ENCODE measurements around the gene ANK2. TPM values are rescaled to one million over a fixed set of nuclear protein-coding genes. Genes with fewer than 3 reads are reported as not detected.
A peak's percentile ranks its signal among the peaks of the same experiment; 100 is the strongest.

ANK2 gene
- total and polyA plus RNA-seq, 12 donors, result 21.9 to 373 (median 298) TPM

DNA sequence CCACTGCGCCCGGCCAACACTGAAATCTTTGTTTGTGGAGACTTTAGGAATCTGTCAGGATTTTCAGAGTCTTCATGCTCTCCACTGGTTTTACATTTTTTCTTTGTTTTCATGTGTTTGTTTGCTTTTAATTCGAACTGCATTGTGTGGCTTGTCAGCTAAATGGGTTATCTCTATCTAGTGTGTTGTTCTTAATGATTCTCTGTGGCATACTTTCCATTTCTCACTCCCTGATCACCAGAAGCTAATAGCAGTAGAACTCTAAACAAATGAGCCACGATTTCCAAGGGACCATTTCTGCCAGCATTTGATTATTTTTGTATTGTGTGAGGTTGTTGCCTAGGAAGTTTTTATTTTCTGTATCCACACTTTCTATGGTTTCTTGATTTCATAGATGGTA lies 359.7 kb downstream of the ANK2 start:
- intact Hi-C loops (cut with DNase I), result loop anchor here in 2 of 10 donors (10.0 kb wide), 2 partner anchors 136 to 1276 kb away; no protein-coding TSS in a partner anchor
- peaks cover 0 to 28% (median 0%) of the 10 kb centered on the region in 9 donors for H3K4me1 ChIP-seq
- 48 to 72% methylated on average over 4 of the region's 4 CpGs for WGBS, 2 donors

DNA sequence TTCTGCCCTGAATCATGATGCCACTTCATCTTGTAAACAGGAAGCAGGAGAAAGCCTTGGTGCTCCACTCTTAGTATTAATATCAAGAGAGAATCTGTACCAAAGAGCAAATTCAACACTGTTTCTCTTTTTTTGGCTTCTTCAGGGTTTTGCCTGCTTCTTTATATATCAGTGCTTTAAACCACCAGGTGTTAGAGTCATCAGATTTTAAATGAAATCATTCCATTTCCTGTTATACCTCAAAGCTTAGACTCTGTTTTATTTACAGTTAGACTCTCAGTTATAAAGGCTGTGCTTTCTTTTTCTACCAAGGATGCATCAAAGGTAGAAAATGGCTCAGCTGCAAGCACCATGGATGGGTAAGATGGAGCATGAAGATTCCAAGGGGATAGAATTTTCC lies 361.2 kb downstream of the ANK2 start:
- no peak for ATAC-seq

More for the DNA sequence above, 359.7 kb downstream of the ANK2 start:
- ATAC-seq (no peak), DNase-seq (no peak)
- Histone ChIP-seq H3K9me3 (no peaks in the 10 kb centered on the region), H3K4me3 (no peak overlapping the region), H3K27ac (no peak overlapping the region), H3K36me3 (no peaks in the 10 kb centered on the region), H3K27me3 (no peaks in the 10 kb centered on the region)
- TF ChIP-seq, protein P1, sequence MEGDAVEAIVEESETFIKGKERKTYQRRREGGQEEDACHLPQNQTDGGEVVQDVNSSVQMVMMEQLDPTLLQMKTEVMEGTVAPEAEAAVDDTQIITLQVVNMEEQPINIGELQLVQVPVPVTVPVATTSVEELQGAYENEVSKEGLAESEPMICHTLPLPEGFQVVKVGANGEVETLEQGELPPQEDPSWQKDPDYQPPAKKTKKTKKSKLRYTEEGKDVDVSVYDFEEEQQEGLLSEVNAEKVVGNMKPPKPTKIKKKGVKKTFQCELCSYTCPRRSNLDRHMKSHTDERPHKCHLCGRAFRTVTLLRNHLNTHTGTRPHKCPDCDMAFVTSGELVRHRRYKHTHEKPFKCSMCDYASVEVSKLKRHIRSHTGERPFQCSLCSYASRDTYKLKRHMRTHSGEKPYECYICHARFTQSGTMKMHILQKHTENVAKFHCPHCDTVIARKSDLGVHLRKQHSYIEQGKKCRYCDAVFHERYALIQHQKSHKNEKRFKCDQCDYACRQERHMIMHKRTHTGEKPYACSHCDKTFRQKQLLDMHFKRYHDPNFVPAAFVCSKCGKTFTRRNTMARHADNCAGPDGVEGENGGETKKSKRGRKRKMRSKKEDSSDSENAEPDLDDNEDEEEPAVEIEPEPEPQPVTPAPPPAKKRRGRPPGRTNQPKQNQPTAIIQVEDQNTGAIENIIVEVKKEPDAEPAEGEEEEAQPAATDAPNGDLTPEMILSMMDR (IDR thresholded peaks at IDR 0.05), result no peak

DNA sequence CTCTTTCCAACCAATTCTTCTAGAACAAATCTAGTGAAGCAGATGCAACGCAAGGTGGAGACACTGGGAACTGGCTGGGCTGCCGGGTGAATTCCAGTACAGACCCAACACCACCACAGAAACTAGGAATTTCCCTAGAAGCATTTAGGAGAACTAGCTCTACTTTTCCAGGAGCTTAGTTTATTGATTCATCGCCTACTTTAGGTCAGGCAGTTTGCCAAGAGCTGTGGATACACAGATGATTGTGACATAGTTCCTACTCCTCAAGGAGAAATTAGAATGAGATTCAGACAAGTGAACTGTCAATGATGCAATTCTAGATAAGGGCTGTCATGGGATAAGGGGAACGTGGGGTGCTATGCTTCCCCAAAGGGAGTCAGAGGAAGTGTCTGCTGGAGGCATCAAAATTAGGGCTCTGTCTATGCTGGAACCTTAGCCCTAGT lies 362.1 kb downstream of the ANK2 start:
- TF ChIP-seq, protein P1 (IDR thresholded peaks at IDR 0.05), result peak in 1 of 9 donors; percentile 30
- Histone ChIP-seq H3K27ac (peak overlapping the region in 1 of 10 donors; percentile 36), H3K4me1 (peaks cover 0 to 22% (median 0%) of the 10 kb centered on the region in 9 donors), H3K36me3 (no peaks in the 10 kb centered on the region), H3K4me3 (no peak overlapping the region), H3K9me3 (peaks cover 0 to 9% (median 5%) of the 10 kb centered on the region in 11 donors), H3K27me3 (no peaks in the 10 kb centered on the region)
- intact Hi-C loops (cut with DNase I), result loop anchor here in 1 of 10 donors (10.0 kb wide), 1 partner anchor 663 kb away; no protein-coding TSS in a partner anchor
- 49 to 62% methylated on average over 4 of the region's 4 CpGs for WGBS, 2 donors
- DNase-seq, result peak in 1 of 2 donors; percentile 23
- ATAC-seq, result peak in 6 of 8 donors; percentile 26 to 64 (median 43)

More for the DNA sequence above, 361.2 kb downstream of the ANK2 start:
- H3K27me3 ChIP-seq, result no peaks in the 10 kb centered on the region
- no peaks in the 10 kb centered on the region for H3K36me3 ChIP-seq
- H3K27ac ChIP-seq, result peak overlapping the region in 1 of 10 donors; percentile 8
- intact Hi-C loops (cut with DNase I), result loop anchor here in 1 of 10 donors (10.0 kb wide), 1 partner anchor 664 kb away; no protein-coding TSS in a partner anchor
- H3K9me3 ChIP-seq, result peaks cover 0 to under 1% (median 0%) of the 10 kb centered on the region in 11 donors
- TF ChIP-seq, protein P1 (IDR thresholded peaks at IDR 0.05), result no peak
- no peak for DNase-seq
- H3K4me1 ChIP-seq, result peaks cover 0 to 22% (median 0%) of the 10 kb centered on the region in 9 donors
- no peak overlapping the region for H3K4me3 ChIP-seq

DNA sequence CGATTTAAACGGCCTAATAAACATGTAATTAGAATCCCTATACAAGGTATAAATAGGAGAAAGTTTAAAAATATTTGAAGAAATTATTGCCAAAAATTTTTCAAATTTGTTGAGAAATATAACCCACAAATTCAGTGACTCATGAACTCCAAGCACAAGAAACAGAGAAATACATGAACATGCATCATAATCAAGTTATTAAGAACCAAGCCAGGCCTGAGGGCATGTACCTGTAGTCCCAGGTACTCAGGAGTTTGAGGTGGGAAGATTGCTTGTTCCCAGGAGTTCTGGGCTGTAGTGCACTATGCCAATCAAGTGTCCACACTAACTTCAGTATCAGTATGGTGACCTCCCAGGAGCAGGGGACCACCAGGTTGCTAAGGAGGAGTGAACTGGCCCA lies 370.2 kb downstream of the ANK2 start:
- H3K4me3 ChIP-seq, result no peak overlapping the region
- ATAC-seq (no peak), DNase-seq (no peak)
- no peaks in the 10 kb centered on the region for H3K36me3 ChIP-seq
- H3K4me1 ChIP-seq, result no peaks in the 10 kb centered on the region
- 95 to 96% methylated on average over 2 of the region's 2 CpGs for WGBS, 2 donors
- TF ChIP-seq, protein P1 (IDR thresholded peaks at IDR 0.05), result no peak
- peaks cover 0 to 42% (median 9%) of the 10 kb centered on the region in 11 donors for H3K9me3 ChIP-seq
- intact Hi-C loops (cut with DNase I), result loop anchor here in 1 of 10 donors (10.0 kb wide), 1 partner anchor 655 kb away; no protein-coding TSS in a partner anchor
- no peaks in the 10 kb centered on the region for H3K27me3 ChIP-seq
- H3K27ac ChIP-seq, result no peak overlapping the region

All from heart right ventricle (tissue), 16 donors.